Uterus (tissue), 2 donors: ENCODE results near the gene KIF5A.

Experiments used
- CTCF ChIP-seq, 4 experiments: fragments of 200-600 bp in 2 of 4; fragments of 450-650 bp in 2 of 4; sonication (generic) in 2 of 4; IDR thresholded peaks; one replicate each; pipeline ENCODE4 v1.5.1; 2016 to 2019; ENCODE audit warnings: antibody characterized with exemption in 4 of 4, mild to moderate bottlenecking in 2 of 4, moderate library complexity in 1 of 4
- POLR2A ChIP-seq, 2 donors: fragments of 450-650 bp; IDR thresholded peaks; one replicate each; pipeline ENCODE4 v1.6.1; 2016; ENCODE audit warnings: antibody characterized with exemption in 2 of 2, mild to moderate bottlenecking in 1 of 2, moderate library complexity in 1 of 2

- TF ChIP-seq CTCF (IDR thresholded peaks at IDR 0.05) (no peak), POLR2A (IDR thresholded peaks at IDR 0.05) (no peak)
Observed at GRCh38 chr12:57528831-57529555, 20.9 kb upstream of the KIF5A start.
